CD8-positive, alpha-beta memory T cell (primary cell): Measurements from ENCODE around the gene RUFY2. TPM values are rescaled to one million over a fixed set of nuclear protein-coding genes. Genes with fewer than 3 reads are reported as not detected.

ENCODE experiments used
- CTCF ChIA-PET: fragments of 350-600 bp; sonication (Branson Sonifier 250); formaldehyde crosslinking; loops from one replicate; lab custom pipeline; 2021; ENCODE audit warnings: antibody characterized with exemption; lab: Charles Lee
- POLR2A ChIA-PET: fragments of 350-600 bp; sonication (Branson Sonifier 250); formaldehyde crosslinking; loops from one replicate; lab custom pipeline; 2021; ENCODE audit warnings: antibody characterized with exemption; lab: Charles Lee
- DNase-seq, 5 donors: peaks; one replicate each; pipeline versions ENCODE4 v3.0.0 to v3.0.0-alpha.2; 2020 to 2022; ENCODE audit warnings: mixed read lengths in 1 of 5
- H3K27ac ChIP-seq: one replicate; pipeline ENCODE4 v1.7.0; 2013; ENCODE audit warnings: low read depth, mild to moderate bottlenecking, low read length, moderate library complexity
- H3K27me3 ChIP-seq: 2 replicates; pipeline ENCODE4 v1.7.0; 2013; ENCODE audit warnings: low read length, mild to moderate bottlenecking; ENCODE audit not compliant: insufficient read depth, poor library complexity, severe bottlenecking
- H3K36me3 ChIP-seq: 2 replicates; pipeline ENCODE4 v1.7.0; 2013; ENCODE audit warnings: mild to moderate bottlenecking, low read length, moderate library complexity; ENCODE audit not compliant: insufficient read depth
- H3K4me1 ChIP-seq: 2 replicates; pipeline ENCODE4 v1.7.0; 2013; ENCODE audit warnings: mild to moderate bottlenecking, low read length, moderate library complexity; ENCODE audit not compliant: insufficient read depth
- H3K4me3 ChIP-seq: 2 replicates; pipeline ENCODE4 v1.7.0; 2013; ENCODE audit warnings: mild to moderate bottlenecking, low read length
- H3K9me3 ChIP-seq: 2 replicates; pipeline ENCODE4 v1.7.0; 2013; ENCODE audit warnings: mild to moderate bottlenecking, low read length
- H3K27ac Mint-ChIP-seq, 8 donors: one replicate each; pipeline ENCODE4 v1.8.0; 2020 to 2021; ENCODE audit warnings: mixed read lengths in 8 of 8, mild to moderate bottlenecking in 6 of 8, inconsistent platforms in 3 of 8, moderate library complexity in 3 of 8
- H3K27me3 Mint-ChIP-seq, 2 donors: one replicate each; pipeline ENCODE4 v1.8.0; 2020 to 2021; ENCODE audit warnings: mixed read lengths in 2 of 2, mild to moderate bottlenecking in 1 of 2, moderate library complexity in 1 of 2
- H3K36me3 Mint-ChIP-seq, 3 donors: one replicate each; pipeline ENCODE4 v1.8.0; 2020 to 2021; ENCODE audit warnings: mixed read lengths in 3 of 3, inconsistent platforms in 1 of 3, mild to moderate bottlenecking in 1 of 3
- H3K4me1 Mint-ChIP-seq, 3 donors: one replicate each; pipeline ENCODE4 v1.8.0; 2020 to 2021; ENCODE audit warnings: mixed read lengths in 3 of 3, inconsistent platforms in 1 of 3, mild to moderate bottlenecking in 1 of 3
- H3K4me3 Mint-ChIP-seq, 7 donors: one replicate each; pipeline ENCODE4 v1.8.0; 2020 to 2021; ENCODE audit warnings: mixed read lengths in 7 of 7, mild to moderate bottlenecking in 6 of 7, moderate library complexity in 4 of 7, inconsistent platforms in 2 of 7
- H3K9me3 Mint-ChIP-seq, 5 donors: one replicate each; pipeline ENCODE4 v1.8.0; 2020 to 2022; ENCODE audit warnings: mixed read lengths in 5 of 5, mild to moderate bottlenecking in 3 of 5, moderate library complexity in 2 of 5, inconsistent platforms in 1 of 5
- polyA plus RNA-seq: library from polyadenylated mRNA; unstranded; fragments of 300-500 nt; fragmentation: Illumina TruSeq; gene quantifications from one replicate; pipeline ENCODE4 v1.2.3, GENCODE V29; 2021
- total RNA-seq, 2 experiments: library from RNA; stranded (reverse); gene quantifications; one replicate each; pipeline ENCODE4 v1.2.3, GENCODE V29; 2021

RUFY2 gene
- total and polyA plus RNA-seq, 3 experiments from 2014 or later, result 7.7 to 8.1 (median 7.8) TPM

DNA sequence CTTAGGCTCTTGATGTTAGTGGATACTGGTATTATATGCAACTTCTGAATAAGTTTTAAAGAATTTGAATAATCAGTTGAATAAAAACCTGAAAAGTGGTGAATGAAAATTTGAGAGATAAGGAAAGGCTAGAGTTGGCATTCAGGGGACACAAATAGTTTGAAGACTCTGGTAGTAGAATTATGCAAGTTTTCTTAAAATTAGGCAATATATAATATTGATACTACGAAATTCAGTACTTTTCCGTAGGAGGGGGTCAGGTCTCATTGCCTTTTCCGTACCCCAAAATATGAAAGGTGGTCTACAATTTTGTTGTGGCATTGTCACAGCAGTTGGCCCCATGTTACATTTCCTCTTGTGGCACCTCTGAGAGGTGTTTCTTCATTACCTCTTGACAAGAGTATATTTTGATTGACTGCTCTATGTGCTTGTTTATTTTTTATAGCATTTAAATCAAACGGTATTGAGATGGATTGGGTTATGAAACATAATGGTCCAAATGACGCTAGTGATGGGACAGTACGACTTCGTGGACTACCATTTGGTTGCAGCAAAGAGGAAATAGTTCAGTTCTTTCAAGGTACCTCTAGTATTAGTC lies 70.2 kb downstream of the RUFY2 start:
- Mint-ChIP-seq H3K27ac (peak overlapping the region; percentile 35 to 98 (median 78)), H3K36me3 (peaks cover 8 to 73% (median 22%) of the 10 kb centered on the region in 3 donors), H3K9me3 (peaks cover 0 to 1% (median 0%) of the 10 kb centered on the region in 5 donors), H3K27me3 (peaks cover 0 to 2% of the 10 kb centered on the region in 2 donors), H3K4me1 (peaks cover 56 to 75% (median 74%) of the 10 kb centered on the region in 3 donors), H3K4me3 (peak overlapping the region; percentile 61 to 100 (median 96))
- Histone ChIP-seq H3K4me3 (no peak overlapping the region), H3K9me3 (no peaks in the 10 kb centered on the region), H3K27me3 (no peaks in the 10 kb centered on the region), H3K27ac (no peak overlapping the region), H3K36me3 (peaks cover 34% of the 10 kb centered on the region), H3K4me1 (peaks cover 27% of the 10 kb centered on the region)
- DNase-seq, result no peak
- ChIA-PET CTCF (interaction anchor here (2.8 kb wide), 1 partner anchor 11 kb away, joined by 10 read pairs; no protein-coding TSS in a partner anchor), POLR2A (no interaction called here)

DNA sequence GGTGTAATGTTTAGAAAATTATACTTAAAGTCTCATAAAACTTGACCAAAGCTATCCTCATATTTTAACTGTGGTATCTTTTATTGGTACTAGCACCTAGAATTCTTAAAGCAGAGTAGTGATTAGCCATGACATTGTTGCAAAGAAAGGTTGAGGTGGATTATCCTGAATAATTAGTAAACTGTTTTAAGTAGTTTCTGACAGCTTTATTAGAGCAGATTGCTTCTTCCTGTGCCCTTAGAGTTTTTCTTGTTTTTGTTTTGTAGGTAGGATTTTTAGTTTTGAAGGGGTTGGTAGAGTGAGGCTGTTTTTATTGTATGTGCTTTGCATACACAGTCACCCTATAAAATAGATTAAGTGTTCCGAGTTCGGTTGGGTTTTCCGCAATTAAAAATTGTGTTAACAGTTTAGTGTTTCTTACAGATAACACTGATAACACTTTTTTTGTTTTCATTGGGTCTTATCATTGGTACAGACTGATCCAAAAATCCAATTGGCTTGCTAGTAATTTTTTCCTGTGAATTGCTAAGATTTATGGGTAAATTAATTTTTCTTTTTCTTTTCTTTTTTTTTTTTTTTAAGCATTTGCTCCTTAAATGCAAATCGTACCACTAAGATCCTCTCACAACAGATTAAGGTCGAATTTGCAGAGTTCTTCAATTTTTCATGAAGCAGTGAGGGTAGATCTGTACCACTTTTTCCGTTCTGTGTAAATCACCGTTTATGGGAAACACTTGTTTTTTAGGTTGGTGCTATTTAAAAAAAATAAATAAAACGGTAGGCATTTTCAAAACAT lies 72.2 kb downstream of the RUFY2 start:
- POLR2A ChIA-PET, result interaction anchor here (0.5 to 0.7 kb wide), 2 partner anchors 78 to 566 kb away, joined by 5 to 6 read pairs; partner anchors contain the start of gene DDX50
- Histone ChIP-seq H3K36me3 (peaks cover 16% of the 10 kb centered on the region), H3K4me3 (peak overlapping the region; percentile 95), H3K27ac (peak overlapping the region; percentile 1), H3K9me3 (no peaks in the 10 kb centered on the region), H3K27me3 (no peaks in the 10 kb centered on the region), H3K4me1 (peaks cover 36% of the 10 kb centered on the region)
- DNase-seq, result no peak
- peaks cover 0 to 3% (median 0%) of the 10 kb centered on the region in 5 donors for H3K9me3 Mint-ChIP-seq
- H3K27me3 Mint-ChIP-seq, result peaks cover 0 to 6% of the 10 kb centered on the region in 2 donors
- peaks cover 0 to 61% (median 9%) of the 10 kb centered on the region in 3 donors for H3K36me3 Mint-ChIP-seq
- peaks cover 57 to 87% (median 74%) of the 10 kb centered on the region in 3 donors for H3K4me1 Mint-ChIP-seq
- H3K4me3 Mint-ChIP-seq, result peak overlapping the region; percentile 96 to 100 (median 100)
- H3K27ac Mint-ChIP-seq, result peak overlapping the region; percentile 79 to 100 (median 98)
- CTCF ChIA-PET, result interaction anchor here (4.9 kb wide), 1 partner anchor 14 kb away, joined by 18 read pairs; no protein-coding TSS in a partner anchor

- no peaks in the 10 kb centered on the region for H3K27me3 ChIP-seq
- peak overlapping the region; percentile 98 to 100 (median 100) for H3K27ac Mint-ChIP-seq
- H3K4me3 Mint-ChIP-seq, result peak overlapping the region; percentile 96 to 100 (median 100)
- CTCF ChIA-PET, result interaction anchor here (0.9 to 4.9 kb wide), 4 partner anchors 9 to 73 kb away, joined by 3 to 18 read pairs (median 5); partner anchors contain the start of gene RUFY2
- H3K9me3 Mint-ChIP-seq, result peaks cover 0 to 3% (median 0%) of the 10 kb centered on the region in 5 donors
- DNase-seq, result no peak
- peaks cover 0 to 50% (median 7%) of the 10 kb centered on the region in 3 donors for H3K36me3 Mint-ChIP-seq
- H3K9me3 ChIP-seq, result no peaks in the 10 kb centered on the region
- H3K36me3 ChIP-seq, result peaks cover 5% of the 10 kb centered on the region
- H3K4me3 ChIP-seq, result peak overlapping the region; percentile 95
- POLR2A ChIA-PET, result interaction anchor here (0.5 to 2.5 kb wide), 6 partner anchors 15 to 569 kb away, joined by 3 to 23 read pairs (median 4); partner anchors contain the start of gene SIRT1
- H3K4me1 ChIP-seq, result peaks cover 36% of the 10 kb centered on the region
- H3K27ac ChIP-seq, result peak overlapping the region; percentile 96
- peaks cover 52 to 77% (median 65%) of the 10 kb centered on the region in 3 donors for H3K4me1 Mint-ChIP-seq
- H3K27me3 Mint-ChIP-seq, result peaks cover 0 to 6% of the 10 kb centered on the region in 2 donors
Measured at GRCh38 chr10:68333440-68334431, 73.3 kb downstream of the RUFY2 start.

DNA sequence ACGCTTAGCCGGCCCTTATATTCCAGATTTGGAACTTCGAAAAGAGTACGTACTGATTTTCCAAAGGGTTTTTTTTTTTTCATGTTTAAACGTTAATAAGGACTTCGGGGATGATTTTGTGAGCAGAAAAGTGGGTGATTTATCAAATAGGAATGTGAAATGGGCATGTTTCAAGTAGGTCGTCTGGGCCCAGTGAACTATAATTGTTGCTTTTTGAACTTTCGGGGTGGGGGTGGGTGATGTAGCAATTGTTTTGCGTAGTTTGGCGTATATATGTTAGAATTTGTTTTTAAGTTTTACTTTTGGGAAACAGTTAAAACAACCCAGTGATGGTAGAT lies 74.0 kb downstream of the RUFY2 start:
- Mint-ChIP-seq H3K4me1 (peaks cover 49 to 71% (median 60%) of the 10 kb centered on the region in 3 donors), H3K27me3 (peaks cover 0 to 6% of the 10 kb centered on the region in 2 donors), H3K4me3 (peak overlapping the region; percentile 96 to 100 (median 100)), H3K36me3 (peaks cover 0 to 44% (median 4%) of the 10 kb centered on the region in 3 donors), H3K27ac (peak overlapping the region; percentile 98 to 100 (median 100)), H3K9me3 (peaks cover 0 to 3% (median 0%) of the 10 kb centered on the region in 5 donors)
- POLR2A ChIA-PET, result interaction anchor here (0.5 to 2.5 kb wide), 10 partner anchors 8 to 569 kb away, joined by 3 to 23 read pairs (median 6); partner anchors contain the start of gene SIRT1
- H3K27me3 ChIP-seq, result no peaks in the 10 kb centered on the region
- H3K36me3 ChIP-seq, result no peaks in the 10 kb centered on the region
- no peak for DNase-seq
- H3K4me1 ChIP-seq, result peaks cover 36% of the 10 kb centered on the region
- CTCF ChIA-PET, result interaction anchor here (0.9 to 4.9 kb wide), 4 partner anchors 9 to 74 kb away, joined by 3 to 18 read pairs (median 5); partner anchors contain the start of gene RUFY2
- H3K4me3 ChIP-seq, result peak overlapping the region; percentile 95
- H3K9me3 ChIP-seq, result no peaks in the 10 kb centered on the region
- peak overlapping the region; percentile 96 for H3K27ac ChIP-seq

DNA sequence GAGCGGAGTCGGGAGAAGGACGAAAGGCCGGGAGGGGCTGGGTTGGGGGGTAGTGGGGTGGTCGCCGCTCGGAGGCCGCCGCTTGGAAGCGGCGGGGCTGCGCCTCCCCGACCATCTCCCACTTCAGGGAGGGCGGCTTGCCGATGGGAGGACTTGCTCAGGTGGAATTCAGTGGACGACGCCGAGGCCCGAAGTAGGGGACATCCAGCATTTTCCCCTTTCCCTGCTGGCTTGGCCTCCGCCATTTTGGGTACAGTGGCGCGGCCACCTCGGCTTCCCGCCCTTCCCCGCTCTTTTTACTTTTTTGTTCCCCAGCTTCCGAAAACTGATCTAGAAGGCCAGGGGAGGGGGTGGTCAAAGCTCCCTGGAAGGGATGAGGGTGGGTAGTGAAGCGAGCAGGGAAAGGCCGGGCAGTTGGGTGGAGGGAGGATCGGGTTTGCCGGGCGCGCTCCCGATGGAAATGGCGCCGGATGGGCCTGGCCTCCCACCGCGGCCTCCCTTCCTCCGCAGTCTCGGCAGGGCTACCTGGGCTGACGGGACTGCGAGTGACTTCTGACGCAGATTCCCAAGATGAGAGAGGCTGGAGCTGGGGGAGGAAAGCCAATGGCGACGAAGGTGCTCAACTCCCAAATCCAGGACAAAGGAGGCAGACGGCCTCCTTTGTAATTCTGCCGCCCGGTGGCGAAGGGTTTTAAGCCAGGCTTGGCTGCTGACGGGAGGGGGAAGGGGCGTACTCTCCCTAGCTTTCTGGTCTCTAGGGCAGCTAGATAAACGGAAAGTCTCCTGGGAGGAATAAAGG lies 74.6 kb downstream of the RUFY2 start, which contains the start of gene PBLD:
Gene PBLD, minus strand, starts transcription at position 670 of the 799 bp plus-strand sequence. CDS start 26,084 bp downstream, outside the sequence.
- no peaks in the 10 kb centered on the region for H3K9me3 ChIP-seq
- Mint-ChIP-seq H3K27me3 (peaks cover 0 to 6% of the 10 kb centered on the region in 2 donors), H3K4me1 (peaks cover 44 to 66% (median 54%) of the 10 kb centered on the region in 3 donors), H3K36me3 (peaks cover 0 to 39% (median 4%) of the 10 kb centered on the region in 3 donors), H3K9me3 (peaks cover 0 to 3% (median 0%) of the 10 kb centered on the region in 5 donors), H3K27ac (peak within 1 kb of the TSS; percentile 98 to 100 (median 100)), H3K4me3 (peak within 1 kb of the TSS; percentile 96 to 100 (median 100))
- POLR2A ChIA-PET, result interaction anchor here (0.5 to 2.5 kb wide), 21 partner anchors 9 to 709 kb away, joined by 3 to 23 read pairs (median 5); partner anchors contain the start of genes DDX21, RUFY2 and SIRT1
- H3K27me3 ChIP-seq, result no peaks in the 10 kb centered on the region
- H3K36me3 ChIP-seq, result no peaks in the 10 kb centered on the region
- H3K4me1 ChIP-seq, result peaks cover 31% of the 10 kb centered on the region
- DNase-seq, result peak; percentile 38 to 73 (median 56)
- peak within 1 kb of the TSS; percentile 95 for H3K4me3 ChIP-seq
- CTCF ChIA-PET, result interaction anchor here (0.7 to 4.9 kb wide), 6 partner anchors 10 to 477 kb away, joined by 3 to 18 read pairs (median 4); no protein-coding TSS in a partner anchor
- H3K27ac ChIP-seq, result peak within 1 kb of the TSS; percentile 96
